Adipocyte (in vitro differentiated cells): ENCODE measurements around the gene GOLGA8Q.
"Not testable (repeated sequence)": the region's sequence is repeated elsewhere in the genome, so short reads cannot be mapped to it uniquely, and the experiment has no call there.

ENCODE experiments used
- DNase-seq: peaks from one replicate; pipeline ENCODE4 v3.0.0-alpha.2; 2015; ENCODE audit warnings: low read depth
- H3K27me3 ChIP-seq: replicated peaks from 2 replicates; pipeline ENCODE4 v1.7.0; 2013; ENCODE audit warnings: mild to moderate bottlenecking, low read length, moderate library complexity; ENCODE audit not compliant: control insufficient read depth, insufficient read depth
- H3K36me3 ChIP-seq: 2 replicates; pipeline ENCODE4 v1.7.0; 2013; ENCODE audit warnings: low read length, mild to moderate bottlenecking, moderate library complexity; ENCODE audit not compliant: control insufficient read depth, insufficient read depth, severe bottlenecking
- H3K4me1 ChIP-seq: 2 replicates; pipeline ENCODE4 v1.7.0; 2013; ENCODE audit warnings: mild to moderate bottlenecking, low read length, moderate library complexity; ENCODE audit not compliant: control insufficient read depth, insufficient read depth
- H3K4me3 ChIP-seq: 2 replicates; pipeline ENCODE4 v1.7.0; 2013; ENCODE audit warnings: mild to moderate bottlenecking, low read length, moderate library complexity
- H3K9ac ChIP-seq: 2 replicates; pipeline ENCODE4 v1.7.0; 2013; ENCODE audit warnings: mild to moderate bottlenecking, low read length, moderate library complexity
- H3K9me3 ChIP-seq: 2 replicates; pipeline ENCODE4 v1.7.0; 2013; ENCODE audit warnings: mild to moderate bottlenecking, low read length, moderate library complexity; ENCODE audit not compliant: control insufficient read depth

GOLGA8Q gene, protein sequence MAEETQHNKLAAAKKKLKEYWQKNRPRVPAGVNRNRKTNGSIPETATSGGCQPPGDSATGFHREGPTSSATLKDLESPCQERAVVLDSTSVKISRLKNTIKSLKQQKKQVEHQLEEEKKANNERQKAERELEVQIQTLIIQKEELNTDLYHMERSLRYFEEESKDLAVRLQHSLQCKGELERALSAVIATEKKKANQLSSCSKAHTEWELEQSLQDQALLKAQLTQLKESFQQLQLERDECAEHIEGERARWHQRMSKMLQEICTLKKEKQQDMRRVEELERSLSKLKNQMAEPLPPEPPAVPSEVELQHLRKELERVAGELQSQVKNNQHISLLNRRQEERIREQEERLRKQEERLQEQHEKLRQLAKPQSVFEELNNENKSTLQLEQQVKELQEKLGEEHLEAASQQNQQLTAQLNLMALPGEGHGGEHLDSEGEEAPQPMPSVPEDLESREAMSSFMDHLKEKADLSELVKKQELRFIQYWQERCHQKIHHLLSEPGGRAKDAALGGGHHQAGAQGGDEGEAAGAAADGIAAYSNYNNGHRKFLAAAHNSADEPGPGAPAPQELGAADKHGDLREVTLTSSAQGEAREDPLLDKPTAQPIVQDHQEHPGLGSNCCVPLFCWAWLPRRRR

DNA sequence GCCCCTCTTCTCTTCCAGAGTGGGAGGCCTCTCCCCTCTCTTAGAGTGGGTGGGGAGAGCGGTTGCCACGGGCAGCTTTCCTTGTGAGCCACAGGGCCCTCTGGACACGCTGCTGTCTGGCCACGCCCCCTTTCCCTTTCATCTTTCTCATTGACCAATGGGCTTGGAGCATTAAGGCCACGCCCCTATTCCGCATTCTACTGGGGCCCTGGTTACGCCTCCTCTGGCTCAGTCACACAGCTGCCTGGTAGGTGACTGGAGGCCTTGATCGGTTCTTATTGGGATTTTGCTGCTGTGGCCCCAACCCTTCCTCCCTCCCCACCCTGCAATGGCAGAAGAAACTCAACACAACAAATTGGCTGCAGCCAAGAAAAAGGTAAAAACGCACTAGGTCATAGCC lies at the start of gene GOLGA8Q:
TSS of gene GOLGA8Q (plus strand) at position 301 of the 400 bp plus-strand sequence. CDS start at position 329, 28 bp downstream.
- H3K9me3 ChIP-seq, H3K27me3 ChIP-seq, H3K36me3 ChIP-seq, DNase-seq, H3K4me3 ChIP-seq, H3K4me1 ChIP-seq, H3K9ac ChIP-seq: not testable (repeated sequence)

DNA sequence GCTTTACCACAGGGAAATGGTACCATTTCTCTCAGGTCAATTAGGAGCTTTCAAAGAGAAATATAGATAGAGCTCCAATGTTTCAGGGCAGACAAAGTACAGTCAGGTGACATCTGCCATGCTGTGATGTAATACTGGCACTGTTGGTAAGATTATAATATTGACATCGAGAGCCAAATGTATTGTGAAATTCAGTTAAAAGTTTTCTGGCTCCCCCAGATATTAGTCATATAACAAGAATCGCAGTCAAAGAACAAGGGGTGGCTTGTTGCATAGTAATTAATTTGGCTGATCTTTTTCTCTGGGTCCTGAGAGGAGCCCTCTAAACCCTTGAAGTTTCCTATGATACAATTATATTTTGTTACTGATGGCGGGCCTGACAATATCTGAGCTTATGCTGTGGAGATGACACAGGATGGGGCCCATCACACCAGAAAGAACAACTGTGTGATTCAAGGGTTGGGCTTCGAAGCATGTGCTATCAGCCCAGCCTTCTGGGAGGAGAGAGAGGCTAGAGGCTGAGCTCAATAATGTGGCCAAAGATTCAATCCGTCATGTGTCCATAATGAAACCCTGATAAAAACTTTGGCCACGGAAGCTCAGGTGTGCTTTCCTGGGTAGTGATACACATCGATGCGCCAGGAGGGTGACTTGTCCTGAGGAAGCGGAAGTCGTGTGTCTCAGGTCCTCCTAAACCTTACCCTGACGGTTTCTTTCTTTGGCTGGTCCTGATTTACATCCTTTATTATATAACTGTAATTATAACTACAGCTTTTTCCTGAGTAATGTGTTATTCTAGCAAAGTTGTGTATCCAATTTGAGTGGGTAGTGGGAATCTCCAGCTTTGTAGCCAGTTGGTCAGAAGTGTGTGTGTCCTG lies 48.7 kb upstream of the GOLGA8Q start:
- DNase-seq, H3K27me3 ChIP-seq, H3K36me3 ChIP-seq, H3K4me1 ChIP-seq, H3K4me3 ChIP-seq, H3K9ac ChIP-seq, H3K9me3 ChIP-seq: not testable (repeated sequence)

DNA sequence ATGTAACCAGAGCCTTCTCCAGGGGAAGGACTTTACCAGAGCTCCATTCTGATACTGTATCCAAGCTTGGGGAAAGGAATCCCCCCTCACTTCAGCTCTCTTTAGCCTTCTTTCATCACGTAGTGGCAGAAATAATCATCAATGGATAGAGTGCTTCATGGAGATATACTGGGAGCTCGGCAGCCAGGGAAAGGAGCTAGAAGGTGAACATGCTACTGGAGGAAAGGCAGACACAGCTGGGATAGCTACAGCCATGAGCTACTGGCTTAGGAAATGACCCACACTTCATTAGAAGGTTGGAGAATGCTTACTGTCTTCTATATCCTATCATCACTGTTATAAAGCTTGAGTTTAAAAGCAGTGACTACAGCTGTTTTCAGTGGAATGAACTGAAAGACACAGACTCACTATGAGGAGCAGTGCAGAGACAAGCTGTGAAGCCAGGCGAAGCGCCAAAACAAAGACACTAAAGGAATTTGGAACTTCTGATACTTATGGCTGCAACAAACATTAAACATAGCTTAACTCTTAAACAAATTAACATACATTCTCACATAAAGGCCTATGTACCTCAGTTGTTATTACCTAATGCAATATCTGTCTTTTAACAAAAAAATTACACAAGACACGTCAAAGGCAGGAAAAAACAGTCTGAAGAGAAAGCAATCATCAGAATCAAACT lies 47.5 kb upstream of the GOLGA8Q start:
- not testable (repeated sequence) for H3K4me1 ChIP-seq, DNase-seq, H3K27me3 ChIP-seq, H3K9ac ChIP-seq, H3K36me3 ChIP-seq, H3K4me3 ChIP-seq, H3K9me3 ChIP-seq

DNA sequence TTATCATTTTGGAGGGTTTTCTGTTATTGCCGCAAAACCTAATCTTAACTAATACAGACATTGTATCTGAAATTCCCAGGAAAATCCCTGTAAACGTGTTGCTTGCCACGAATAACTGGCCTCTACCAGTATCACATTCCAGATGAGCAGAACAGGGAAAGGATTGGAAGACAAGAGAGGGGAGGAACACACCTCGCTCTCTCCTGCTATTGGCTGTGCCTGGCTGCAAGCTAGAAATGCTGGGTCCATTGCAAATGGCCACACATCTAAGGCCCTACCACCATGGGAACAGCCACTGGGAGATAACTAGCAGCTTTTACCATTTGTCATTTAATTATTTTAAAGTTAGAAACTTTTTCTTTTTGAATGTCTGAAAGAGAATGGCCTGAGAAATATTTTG lies 37.3 kb upstream of the GOLGA8Q start:
- DNase-seq, result not testable (repeated sequence)

DNA sequence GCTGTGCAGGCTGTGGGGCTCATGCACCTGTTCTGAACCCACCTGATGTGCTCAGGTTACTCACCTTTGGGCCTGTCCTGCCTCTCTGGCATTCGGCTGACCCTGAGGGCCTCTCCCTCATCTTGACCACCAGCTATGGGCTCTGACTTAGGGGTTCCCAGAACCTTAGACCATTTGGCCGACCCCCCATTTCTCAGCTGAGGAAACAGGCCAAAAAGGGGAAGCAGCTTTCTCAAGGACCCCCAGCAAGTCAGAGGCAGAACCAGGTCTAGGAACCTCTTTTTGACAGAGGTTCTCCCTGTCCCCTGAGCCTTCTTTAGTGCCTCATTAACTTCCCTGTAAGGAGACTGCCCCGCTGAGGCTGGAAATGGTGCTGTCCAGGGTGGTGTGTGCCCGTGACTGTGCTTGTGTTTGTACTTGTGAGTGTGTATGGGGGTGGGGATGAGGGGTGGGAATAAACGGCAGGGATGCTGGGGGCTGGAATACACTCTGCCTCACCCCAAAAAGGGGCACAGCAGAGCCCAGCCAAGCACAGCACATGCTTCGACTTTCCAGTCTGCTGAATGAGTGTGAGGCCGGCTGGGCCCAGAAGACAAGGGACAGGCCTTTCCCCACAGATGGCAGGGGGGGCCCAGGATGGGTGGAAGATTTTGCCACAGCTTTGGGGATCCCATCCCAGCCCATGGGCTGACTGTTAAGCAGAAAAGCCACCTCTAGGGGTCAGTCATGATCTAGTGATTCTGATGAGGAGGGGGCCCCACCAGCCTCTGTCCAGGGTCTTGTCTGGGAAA lies 28.2 kb upstream of the GOLGA8Q start:
- H3K27me3 ChIP-seq, H3K9me3 ChIP-seq, H3K4me3 ChIP-seq, DNase-seq, H3K9ac ChIP-seq, H3K36me3 ChIP-seq, H3K4me1 ChIP-seq: not testable (repeated sequence)

More for the DNA sequence above, 37.3 kb upstream of the GOLGA8Q start:
- not testable (repeated sequence) for H3K36me3 ChIP-seq, H3K27me3 ChIP-seq, H3K4me3 ChIP-seq, H3K9me3 ChIP-seq, H3K9ac ChIP-seq, H3K4me1 ChIP-seq

DNA sequence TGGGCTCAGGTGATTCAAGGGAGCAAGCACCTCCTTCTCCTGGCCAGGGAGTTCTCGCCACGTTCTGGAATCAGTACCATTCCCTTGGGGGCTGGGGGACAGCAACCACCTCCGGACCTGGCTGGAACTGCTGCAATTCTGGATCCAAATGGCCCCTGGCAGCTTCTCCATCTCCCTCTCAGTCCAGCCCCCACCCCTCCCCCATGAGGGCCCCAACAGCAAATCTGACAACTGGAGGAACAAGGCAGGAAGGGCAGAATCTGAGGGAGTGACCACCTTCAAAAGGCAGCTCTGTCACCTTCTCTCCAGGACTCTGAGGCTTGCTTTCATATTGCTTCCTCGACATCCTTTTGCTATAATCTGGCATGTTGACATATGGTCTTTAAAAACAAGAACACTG lies 25.9 kb upstream of the GOLGA8Q start:
- H3K9me3 ChIP-seq, H3K27me3 ChIP-seq, H3K9ac ChIP-seq, H3K4me1 ChIP-seq, H3K4me3 ChIP-seq, DNase-seq, H3K36me3 ChIP-seq: not testable (repeated sequence)

DNA sequence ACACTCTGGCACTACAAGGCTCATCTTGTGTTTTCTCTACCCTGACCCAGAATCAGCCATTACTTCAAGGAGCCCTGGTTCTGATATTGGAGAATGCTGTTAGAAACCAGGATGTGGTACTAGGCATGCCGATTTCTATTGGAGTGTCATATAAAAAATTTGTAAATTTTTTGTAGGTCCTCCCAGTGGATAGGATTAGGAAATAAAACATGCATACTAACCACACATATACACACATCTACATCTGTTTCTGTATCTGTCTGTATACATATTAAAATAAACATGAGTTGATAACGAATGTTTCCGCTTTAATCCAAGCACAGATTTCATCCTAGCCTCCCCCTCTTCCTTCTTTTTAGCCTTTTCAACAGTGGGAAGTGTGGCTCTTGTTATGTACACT lies 22.8 kb upstream of the GOLGA8Q start:
- not testable (repeated sequence) for DNase-seq, H3K4me3 ChIP-seq, H3K4me1 ChIP-seq, H3K36me3 ChIP-seq, H3K9me3 ChIP-seq, H3K9ac ChIP-seq, H3K27me3 ChIP-seq

DNA sequence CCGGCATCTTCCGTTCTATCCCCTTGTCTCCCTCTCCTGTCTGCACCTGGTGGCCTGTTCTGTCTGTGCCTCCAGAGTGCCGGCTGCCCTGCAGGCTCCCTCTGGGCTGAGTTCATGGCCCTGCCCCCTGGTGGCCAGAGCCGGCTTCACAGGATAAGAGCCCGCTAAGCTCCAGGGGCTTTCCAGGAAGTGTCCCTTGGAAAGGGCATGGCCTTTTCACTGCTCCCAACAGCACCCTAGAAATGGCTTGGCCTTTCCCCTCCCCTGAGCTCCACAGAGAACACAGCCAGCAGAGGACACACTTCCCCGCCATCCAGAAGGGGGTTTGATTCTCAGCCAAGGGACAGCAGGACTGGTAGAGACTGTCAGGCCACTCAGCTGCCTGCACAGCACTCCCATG lies 15.1 kb downstream of the GOLGA8Q start:
- not testable (repeated sequence) for H3K4me3 ChIP-seq, H3K9me3 ChIP-seq, H3K4me1 ChIP-seq, H3K36me3 ChIP-seq, H3K27me3 ChIP-seq, H3K9ac ChIP-seq
- DNase-seq, result peak; percentile 0

DNA sequence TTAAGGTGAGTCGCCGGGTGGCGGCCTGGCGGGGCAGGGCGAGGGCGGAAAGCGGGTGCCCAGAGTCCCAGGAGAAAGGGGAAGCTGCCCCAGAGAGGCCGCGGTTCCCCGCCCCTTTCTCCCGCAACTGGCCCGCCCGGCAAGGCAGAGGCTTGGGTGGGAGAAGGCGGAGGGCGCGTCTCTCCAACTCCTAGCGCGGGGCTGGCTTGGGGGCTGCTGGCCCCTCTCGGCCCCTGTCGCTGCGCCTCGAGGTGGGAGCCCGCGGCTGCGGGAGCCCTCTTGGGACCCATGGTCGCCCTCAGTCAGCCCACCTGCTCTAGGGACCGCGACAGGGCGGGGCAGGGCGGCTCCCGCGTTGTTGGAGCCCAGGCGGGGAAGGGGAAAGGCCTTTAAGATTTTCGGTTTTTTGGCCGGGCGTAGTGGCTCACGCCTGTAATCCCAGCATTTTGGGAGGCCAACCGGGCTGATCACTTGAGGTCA lies 21.2 kb downstream of the GOLGA8Q start:
- H3K36me3 ChIP-seq, H3K9ac ChIP-seq, H3K9me3 ChIP-seq, H3K4me1 ChIP-seq, H3K27me3 ChIP-seq, H3K4me3 ChIP-seq, DNase-seq: not testable (repeated sequence)

DNA sequence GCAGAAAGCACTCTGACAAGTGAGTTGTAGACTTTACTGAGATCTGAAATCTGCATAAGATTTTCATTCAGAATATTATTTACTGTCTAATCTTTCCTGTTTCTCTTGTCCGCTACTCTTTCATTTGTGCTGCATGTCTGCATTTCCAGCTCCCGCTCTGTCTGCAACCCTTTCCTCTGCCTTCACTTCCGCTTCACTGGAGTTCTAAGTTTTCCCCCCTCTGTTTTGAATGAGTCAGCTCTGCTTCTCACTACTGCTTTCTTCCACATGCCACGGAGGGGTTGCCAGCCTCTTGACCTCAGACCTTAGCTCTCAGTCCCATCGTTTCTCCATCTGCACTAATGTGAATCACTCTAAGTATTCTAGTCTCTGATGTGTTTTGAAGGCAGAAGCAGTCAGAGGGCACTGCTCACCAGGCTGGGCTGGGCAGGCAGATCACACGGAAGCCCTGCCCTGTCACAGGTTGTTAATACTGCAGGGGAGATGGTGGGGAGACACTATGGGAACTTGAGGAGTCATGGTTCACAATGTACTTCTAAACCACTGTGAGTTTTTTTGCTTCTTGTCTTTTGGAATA lies 27.6 kb downstream of the GOLGA8Q start:
- not testable (repeated sequence) for H3K36me3 ChIP-seq, H3K9ac ChIP-seq, H3K9me3 ChIP-seq, H3K27me3 ChIP-seq, H3K4me3 ChIP-seq, DNase-seq, H3K4me1 ChIP-seq
